NCI-H226 (cell line): ENCODE data around the gene TBC1D10A.
A peak's percentile ranks its signal among the peaks of the same experiment; 100 is the strongest.

Experiments used
- DNase-seq: peaks from one replicate; pipeline ENCODE4 v3.0.0-alpha.2; 2015

TBC1D10A gene, protein sequence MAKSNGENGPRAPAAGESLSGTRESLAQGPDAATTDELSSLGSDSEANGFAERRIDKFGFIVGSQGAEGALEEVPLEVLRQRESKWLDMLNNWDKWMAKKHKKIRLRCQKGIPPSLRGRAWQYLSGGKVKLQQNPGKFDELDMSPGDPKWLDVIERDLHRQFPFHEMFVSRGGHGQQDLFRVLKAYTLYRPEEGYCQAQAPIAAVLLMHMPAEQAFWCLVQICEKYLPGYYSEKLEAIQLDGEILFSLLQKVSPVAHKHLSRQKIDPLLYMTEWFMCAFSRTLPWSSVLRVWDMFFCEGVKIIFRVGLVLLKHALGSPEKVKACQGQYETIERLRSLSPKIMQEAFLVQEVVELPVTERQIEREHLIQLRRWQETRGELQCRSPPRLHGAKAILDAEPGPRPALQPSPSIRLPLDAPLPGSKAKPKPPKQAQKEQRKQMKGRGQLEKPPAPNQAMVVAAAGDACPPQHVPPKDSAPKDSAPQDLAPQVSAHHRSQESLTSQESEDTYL

DNA sequence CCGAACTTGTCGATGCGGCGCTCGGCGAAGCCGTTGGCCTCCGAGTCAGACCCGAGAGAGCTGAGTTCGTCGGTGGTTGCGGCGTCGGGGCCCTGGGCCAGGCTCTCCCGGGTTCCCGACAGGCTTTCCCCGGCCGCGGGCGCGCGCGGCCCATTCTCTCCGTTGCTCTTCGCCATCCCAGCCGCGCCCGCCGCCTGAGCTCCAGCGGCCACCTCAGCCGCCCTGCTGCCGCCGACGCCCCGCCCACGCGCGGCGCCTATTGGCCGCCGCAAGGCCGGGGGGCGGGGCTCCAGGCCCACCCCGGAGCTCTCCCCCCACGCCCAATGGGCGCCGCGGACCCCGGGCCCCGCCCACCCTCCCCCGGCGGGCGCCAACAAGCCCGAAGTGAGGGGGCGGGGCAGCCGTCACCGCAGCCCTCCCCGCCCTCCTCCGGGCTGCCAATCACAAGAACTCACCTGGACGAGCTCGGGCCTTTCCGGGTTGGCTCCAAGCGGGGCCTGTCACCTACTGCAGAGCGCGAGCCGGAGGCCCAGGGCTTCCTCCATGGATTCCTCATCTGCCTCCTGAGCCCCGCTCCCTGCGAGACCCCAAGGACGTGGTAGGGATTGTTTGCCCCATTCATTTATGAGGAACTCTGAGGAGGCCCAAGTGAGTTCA, at the start of gene TBC1D10A:
Gene TBC1D10A, minus strand, starts transcription at position 236 of the 657 bp plus-strand sequence. Its CDS starts 60 bp downstream, at position 176.
- DNase-seq, result peak; percentile 68

DNA sequence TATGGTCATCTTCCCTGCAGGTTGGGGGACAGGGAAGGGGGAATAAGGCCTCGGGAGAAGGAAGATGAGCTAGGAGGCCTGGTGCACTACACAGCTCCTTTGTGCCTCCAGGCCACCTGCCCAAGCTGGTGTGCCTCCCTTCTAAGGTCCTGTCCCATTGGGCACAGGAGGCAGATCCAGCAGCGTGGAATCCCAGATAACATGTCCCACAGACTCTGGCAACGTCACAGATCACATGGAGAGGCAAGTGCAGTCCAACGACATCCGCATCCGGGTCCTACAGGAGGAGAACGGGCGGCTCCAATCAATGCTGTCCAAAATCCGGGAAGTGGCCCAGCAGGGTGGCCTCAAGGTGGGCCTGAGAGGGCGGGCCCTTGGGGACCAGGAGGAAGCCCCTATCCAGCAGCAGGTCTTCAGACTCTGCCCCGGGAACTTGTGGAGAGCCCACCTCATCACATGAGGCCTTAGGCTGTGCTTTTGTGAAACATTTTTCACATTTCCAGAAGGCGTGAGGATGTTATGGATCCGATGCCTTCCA, 48.6 kb upstream of the TBC1D10A start:
- DNase-seq, result no peak

DNA sequence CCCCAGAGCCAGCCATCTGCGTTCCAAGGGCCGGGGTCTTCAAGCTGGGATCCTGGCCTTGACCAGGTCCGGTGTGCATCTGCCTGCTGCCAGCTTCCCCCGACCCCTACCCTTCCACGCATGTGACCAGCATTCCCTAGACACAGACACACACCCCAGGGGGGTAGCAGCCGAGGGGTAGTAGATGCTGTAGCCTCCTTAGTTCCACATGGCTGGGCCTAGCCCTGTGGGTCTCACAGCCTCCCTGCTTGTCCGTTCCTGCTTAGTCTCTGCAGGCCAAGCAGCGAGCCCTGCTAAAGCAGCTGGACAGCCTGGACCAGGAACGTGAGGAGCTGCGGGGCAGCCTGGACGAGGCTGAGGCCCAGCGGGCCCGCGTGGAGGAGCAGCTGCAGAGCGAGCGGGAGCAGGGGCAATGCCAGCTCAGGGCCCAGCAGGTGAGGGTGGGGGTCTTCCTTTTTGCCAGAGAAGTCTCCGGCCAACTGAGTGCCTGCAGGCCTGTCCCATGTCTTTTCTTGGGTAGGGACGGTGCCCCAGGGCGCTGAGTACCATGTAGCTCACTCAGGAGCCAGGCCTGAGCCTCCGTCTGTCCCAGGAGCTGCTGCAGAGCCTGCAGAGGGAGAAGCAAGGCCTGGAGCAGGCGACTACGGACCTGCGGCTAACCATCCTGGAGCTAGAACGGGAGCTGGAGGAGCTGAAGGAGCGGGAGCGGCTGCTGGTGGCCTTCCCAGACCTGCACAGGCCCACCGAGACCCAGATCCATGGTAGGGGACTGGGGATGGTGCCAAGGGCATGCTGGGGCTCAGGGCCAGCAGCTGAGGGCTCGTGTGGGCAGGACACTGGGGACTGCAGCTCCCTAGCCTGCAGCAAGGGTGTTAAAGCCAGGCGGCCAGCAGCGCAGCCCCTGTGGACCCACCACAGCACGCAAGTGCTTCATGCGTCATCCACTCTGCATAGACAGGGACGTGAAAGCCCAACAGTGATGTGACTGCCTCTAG, 46.9 kb upstream of the TBC1D10A start:
- DNase-seq, result no peak

DNA sequence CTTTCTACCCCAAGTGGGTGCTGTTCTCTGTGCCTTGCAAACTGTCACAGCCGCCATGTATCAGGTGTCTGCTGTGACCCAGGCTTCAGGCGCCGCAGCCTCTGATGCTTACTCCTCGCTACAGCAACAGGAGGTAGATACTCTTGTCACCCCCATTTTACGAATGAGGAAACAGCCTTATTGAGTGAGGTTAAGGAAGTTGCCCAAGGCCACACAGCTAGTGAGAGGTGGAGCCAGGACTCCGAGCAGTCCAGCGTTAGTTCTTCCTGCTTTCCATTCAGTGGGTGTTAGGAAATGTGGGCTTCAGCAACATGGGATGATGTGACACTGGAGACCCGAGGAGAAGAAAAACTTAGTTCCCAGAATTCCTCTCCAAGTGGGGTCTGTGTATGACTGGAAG, 46.2 kb upstream of the TBC1D10A start:
- DNase-seq, result no peak

DNA sequence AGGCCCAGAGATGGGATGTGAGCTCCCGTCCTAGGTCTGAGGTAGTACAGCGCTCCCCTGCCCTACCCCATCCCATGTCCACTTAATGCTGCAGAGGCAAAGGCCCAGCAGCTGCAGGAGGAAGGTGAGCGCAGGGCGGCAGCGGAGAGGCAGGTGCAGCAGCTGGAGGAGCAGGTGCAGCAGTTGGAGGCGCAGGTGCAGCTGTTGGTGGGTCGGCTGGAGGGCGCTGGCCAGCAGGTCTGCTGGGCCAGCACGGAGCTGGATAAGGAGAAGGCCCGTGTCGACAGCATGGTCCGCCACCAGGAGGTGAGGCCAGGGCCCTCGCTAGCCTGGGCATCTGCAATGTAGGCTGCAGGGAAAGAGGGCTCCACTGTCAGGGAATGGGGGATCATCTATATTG, 45.2 kb upstream of the TBC1D10A start:
- no peak for DNase-seq

DNA sequence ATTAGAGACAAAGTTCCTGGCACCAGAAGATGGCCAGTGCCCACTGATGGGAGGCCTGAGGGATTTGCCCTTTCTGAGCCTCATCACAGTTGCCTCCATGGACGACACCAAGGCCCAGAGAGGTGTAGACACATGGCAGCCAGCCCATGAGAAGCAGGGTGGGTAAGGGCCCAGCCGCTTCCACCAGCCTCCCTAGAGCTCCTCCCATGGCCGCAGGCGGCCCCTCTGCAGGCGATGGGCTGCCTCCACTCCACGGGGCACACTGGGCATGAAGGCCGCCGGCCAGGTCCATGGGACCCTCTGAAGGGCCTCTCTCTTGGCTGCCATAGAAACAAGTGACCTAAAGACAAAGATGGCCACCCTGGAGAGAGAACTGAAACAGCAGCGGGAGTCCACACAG, 44.6 kb upstream of the TBC1D10A start:
- DNase-seq, result no peak

DNA sequence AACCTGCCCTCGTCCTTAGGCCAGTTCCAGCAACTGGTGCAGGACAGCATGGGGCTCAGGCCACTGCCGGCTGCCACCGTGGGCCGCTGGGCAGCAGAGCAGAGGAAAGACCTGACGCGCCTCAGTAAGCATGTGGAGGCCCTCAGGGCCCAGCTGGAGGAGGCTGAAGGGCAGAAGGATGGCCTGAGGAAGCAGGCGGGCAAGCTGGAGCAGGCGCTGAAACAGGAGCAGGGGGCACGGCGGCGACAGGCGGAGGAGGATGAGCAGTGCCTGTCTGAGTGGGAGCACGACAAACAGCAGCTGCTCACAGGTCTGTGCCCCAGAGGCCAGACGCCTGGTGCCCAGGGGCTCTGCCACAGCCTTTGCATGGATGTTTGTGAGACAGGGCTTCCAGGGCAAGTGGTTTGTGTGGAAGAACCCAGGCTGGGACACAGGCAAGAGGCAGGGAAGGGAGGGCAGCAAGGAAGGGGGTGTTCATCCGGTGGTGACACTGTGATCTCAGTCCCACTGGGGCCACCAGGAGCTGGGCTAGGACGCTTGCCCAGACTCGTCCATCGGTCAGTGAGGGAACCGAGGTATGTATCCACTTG, 44.0 kb upstream of the TBC1D10A start:
- DNase-seq, result no peak

DNA sequence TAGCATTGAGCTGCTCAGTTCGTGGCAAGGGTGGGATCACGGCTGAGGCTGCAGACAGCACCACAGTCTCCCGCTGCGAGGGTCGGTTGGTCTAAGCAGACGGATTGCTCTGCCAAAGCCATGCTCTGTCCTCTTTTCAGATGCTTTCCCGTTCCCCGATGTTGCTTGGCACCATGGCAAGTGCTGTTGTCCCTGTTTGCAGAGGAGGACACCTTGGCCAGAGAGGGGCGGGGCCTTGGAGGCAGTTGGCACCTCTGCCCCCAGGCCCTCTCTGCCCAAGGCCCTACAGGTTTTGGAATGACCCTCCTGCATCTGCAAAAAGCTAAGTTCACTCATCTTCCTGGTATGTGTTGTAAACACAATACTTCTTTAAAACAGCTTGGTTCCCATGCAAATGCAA, 41.7 kb upstream of the TBC1D10A start:
- no peak for DNase-seq

DNA sequence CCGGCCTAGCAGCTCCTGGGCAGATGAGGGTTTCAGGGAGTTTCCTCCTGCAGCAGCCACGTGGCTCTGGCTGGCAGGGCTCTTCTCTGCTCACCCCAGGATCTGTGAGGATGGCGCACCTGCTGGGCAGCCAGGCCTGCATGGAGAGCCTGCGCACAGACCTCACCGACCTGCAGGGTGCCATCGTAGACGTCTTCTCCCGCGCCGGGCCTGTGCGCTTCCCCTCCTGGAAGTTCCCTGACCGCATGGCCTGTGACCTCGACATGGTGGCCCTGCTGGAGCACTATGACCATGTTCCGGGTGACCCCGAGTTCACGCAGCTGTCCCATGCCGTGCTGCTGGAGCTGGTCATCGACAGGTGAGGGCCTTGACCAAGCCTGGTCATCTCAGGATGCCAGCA, 39.1 kb upstream of the TBC1D10A start:
- no peak for DNase-seq

DNA sequence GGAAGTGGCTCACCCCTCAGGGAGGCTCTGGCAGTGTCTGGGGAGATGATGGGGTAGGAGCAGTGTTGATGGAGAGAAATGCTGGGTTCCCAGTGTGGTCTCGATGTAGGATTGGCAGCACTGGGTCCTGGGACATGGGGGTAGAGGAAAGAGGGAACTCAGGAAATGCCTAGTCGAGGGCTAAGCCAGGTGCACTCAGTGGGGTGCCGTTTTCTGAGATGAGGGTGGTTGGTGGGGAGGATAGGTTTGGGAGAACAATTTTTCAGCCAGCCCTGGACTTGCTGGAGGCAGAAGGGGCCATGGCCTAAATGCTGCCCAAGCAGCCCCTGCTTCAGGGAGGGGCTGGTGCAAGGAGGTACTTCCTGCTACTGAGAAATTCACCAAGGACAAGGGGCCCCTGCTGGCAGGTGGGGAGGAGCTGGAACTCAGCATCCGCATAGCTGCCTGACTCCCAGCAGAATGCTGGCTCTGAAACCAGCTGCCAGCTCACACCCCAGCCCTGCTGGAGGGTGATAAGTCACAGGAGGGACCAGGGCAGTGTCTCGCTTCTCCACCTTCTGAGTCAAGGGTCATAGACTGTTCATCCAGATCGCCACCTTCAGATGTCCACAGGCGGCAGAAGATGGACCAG, 36.0 kb upstream of the TBC1D10A start:
- no peak for DNase-seq

DNA sequence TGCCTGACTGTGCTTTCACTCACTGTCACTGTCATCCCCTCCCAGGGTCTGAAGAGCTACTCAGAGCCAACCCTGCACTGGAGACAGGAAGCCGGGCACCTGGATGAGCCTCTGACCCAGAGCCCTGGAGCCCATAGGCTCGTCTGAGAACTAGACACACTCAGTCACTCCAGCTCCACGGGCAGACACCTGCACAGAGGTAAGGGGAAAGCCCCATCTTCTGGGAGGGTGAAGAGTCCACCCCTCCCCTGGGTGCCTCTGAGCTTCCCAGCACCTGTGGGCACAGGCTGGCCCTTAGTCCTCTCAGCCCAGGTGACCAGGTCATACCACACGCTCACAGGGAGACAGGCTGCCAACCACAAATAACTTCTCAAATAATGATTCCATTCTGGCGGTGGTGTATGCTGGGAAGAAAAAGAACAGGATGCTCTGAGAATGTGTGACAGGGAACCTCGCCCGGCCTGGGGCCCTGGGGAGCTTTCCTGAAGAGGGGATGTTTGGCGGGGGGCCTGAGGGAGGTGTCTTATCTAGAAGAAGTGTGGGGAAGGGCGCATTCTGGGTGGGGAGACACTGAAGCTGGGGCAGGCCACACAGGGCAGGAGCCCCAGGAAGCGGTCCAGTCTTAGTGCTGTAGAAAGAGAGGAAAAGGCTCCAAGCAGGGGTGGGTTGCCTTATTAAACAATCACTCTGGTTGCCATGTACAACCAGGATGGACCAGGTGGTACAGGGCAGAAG, 35.3 kb upstream of the TBC1D10A start:
- DNase-seq, result no peak

DNA sequence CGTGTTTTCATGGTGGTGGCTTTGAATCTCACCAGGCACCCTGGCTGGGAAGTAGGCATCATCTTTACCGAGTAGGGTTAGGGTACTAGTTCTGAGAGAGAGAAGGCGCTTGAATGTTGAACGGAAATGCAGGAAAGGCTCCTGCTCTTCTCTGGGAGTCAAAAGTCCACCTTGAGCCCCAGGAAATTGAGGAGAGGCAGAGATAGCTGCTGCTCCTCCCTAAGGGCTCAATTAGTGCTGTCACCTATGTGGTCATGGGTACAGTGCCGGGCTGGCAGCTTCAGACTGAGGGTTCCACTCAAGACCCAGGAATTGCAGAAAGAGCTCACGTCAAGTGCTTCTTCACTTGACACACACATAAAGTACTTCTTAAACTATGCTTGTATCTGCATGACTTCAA, 31.8 kb upstream of the TBC1D10A start:
- no peak for DNase-seq

DNA sequence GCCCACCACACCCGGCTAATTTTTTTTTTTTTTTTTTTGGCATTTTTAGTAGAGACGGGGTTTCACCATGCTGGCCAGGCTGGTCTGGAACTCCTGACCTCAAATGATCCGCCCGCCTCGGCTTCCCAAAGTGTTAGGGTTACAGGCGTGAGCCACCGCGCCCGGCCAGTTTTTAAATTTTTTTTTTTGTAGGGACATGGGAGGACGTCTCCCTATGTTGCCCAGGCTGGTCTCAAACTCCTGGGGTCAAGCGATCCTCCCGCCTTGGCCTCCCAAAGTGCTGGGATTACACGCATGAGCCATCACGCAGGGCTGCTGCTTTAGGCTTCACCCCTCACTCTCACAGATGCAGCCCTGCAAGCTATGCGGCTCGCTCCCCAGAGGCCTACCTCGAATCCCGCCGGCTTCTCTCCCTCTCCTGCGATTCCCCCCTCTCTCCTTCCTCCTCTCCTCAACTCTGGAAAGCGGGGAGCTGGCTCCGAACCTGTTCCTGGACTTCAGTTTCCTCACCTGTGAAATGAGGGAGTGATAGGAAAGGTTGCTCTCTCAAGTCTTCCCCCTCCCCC, 31.0 kb upstream of the TBC1D10A start:
- DNase-seq, result no peak

DNA sequence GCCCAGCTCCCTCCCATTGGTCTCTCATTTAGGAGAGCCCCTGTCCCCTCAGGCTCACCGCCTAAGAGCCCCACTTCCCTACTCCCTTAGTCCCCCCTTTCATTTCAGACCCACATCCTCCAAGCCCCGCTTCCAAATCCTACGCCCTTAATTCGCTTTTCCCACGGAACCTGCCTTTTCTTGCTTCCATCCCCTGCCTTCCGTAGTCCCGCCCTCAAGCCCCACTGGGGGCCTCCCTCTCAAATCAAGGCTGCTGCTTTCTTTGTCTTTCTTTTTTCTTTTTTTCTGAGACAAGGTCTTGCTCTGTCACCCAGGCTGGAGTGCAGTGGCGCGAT, 30.5 kb upstream of the TBC1D10A start:
- no peak for DNase-seq

DNA sequence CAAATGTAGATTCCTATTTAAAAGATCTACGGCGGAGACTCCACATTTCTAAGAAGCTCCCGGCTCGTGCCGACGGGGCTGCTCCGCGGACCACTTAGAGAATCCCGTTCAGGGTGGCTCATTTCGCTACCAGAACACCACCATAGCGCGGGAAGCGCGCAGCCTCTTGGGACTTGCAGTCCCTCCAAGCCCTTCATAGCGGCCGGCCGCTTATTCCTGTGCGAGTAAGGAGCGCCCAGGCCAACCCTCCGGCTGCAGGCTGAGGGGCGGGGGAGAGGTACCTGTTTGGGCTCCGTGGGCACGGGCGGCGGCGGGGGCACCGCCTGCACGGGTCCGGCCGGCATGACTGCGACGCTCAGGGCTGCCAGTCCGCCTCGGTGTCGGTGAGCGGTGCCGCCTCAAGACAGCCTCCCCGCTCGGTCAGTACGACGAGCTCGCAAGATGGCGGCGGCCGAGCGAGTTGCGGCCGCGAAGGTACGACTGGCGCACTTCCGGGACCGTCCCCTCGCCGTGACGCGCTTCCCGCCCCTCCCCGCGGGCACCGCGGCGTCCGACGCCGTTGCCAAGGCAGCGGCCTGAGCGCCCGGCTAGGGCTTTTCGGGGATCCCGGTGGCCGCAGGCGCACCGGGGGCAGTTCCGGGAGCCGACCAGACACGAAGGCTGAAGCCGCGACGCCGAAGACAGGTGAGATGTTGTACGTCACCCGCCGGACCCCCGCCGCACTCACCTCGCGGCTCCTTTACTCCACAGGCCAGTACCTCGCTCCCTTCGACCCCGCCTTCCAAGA, 29.9 kb upstream of the TBC1D10A start, which contains the start of the genes CCDC157 and SF3A1:
Gene CCDC157, plus strand, starts transcription at position 559 of the 787 bp plus-strand sequence. CDS start 8,994 bp downstream, outside the sequence.
Gene SF3A1, minus strand, starts transcription at position 446 of the 787 bp plus-strand sequence. Its CDS starts 102 bp downstream, at position 344.
- DNase-seq, result peak; percentile 73

DNA sequence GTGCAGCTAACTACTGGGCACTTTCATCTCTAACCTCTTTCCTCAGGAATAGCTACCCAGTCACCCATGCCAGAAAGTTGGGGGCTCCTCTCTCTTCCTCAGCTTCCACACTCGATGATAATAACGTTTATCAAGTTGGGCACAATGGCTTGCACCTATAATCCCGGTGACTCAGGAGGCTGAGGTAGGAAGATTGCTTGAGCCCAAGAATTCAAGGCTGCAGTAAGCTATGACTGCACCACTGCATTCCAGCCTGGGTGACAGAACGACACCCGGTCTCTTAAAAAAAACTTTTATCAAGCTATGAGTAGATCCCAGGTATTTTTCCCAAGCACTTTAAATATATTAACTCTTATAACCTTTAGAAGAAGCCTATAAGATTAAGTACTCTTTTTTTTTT, 27.9 kb upstream of the TBC1D10A start:
- no peak for DNase-seq

DNA sequence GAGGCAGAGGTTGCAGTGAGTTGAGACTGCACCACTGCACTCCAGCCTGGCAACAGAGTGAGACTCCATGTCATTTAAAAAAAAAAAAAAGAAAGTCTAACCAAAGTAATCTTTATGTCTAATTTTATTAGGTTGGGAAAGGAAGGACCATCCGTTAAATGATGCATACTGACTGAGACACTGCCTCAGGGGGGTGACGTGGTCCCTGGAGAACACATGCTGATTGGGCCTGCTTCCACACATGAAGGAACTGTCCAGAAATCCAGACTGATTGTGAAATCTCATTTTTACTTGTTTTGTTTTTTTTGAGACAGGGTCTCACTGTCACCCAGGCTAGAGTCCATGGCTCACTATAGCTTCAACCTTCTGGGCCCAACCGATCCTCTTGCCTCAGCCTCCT, 24.5 kb upstream of the TBC1D10A start:
- no peak for DNase-seq

DNA sequence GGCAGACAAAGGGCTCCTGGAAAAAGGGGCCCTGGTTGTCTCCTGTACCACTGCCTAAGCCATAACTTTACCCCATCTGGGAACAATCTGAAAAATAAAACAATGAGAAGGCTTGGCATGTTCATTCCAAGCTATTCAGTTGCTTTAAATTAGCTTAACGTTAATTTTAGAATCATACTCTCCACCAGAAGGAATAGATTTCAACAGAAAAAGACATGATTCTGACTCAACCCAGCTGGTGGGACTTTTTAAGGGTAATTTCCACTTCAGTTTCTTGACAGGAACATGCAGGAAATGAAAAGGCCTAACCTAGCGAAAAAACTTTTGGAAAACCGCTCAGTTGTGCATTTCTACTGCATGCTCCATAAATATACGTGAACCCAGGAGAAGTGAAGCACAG, 22.1 kb upstream of the TBC1D10A start:
- DNase-seq, result no peak

DNA sequence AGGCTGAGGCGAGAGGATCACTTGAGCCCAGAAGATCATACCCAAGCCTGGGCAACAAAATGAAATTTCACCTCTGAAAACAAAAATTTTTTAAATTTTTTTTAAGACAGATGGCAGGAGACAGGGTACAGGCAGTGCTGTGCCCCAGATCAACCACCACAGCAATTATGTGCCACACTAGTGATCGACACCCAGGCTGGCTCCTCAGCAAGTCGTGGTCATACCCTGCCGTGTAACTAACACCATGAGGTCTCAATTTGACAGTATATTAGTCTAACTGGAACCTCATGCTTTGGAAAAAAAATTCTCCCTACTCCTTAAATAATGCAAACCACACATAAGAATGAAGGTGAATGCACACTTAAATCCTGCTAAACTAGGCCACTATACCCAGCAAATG, 21.7 kb upstream of the TBC1D10A start:
- DNase-seq, result no peak
